Loucy (cell line): Measurements from ENCODE around the gene FBXO42.
"Not testable (repeated sequence)": the region's sequence is repeated elsewhere in the genome, so short reads cannot be mapped to it uniquely, and the experiment has no call there.

ENCODE experiments used
- H2AFZ ChIP-seq: fragments of 200-600 bp; sonication (generic); 2 replicates; pipeline ENCODE4 v1.6.0; 2016; ENCODE audit warnings: antibody characterized with exemption, mild to moderate bottlenecking, low read length, moderate library complexity
- H3F3A ChIP-seq: fragments of 200-600 bp; 2 replicates; pipeline ENCODE4 v1.6.0; 2016; ENCODE audit warnings: antibody characterized with exemption, low read depth, mild to moderate bottlenecking
- H3K27me3 ChIP-seq: fragments of 200-600 bp; sonication (generic); 2 replicates; pipeline ENCODE4 v1.6.1; 2014; ENCODE audit warnings: low read length, mild to moderate bottlenecking; ENCODE audit not compliant: insufficient read depth, poor library complexity, severe bottlenecking
- H3K36me3 ChIP-seq: fragments of 200-600 bp; sonication (generic); 2 replicates; pipeline ENCODE4 v1.6.1; 2016; ENCODE audit warnings: low read length; ENCODE audit not compliant: insufficient read depth
- H3K4me1 ChIP-seq: fragments of 200-600 bp; sonication (generic); 2 replicates; pipeline ENCODE4 v1.5.1; 2014; ENCODE audit warnings: low read length, mild to moderate bottlenecking; ENCODE audit not compliant: insufficient read depth, poor library complexity, severe bottlenecking
- H3K4me2 ChIP-seq: fragments of 200-600 bp; sonication (generic); 2 replicates; pipeline ENCODE4 v1.6.0; 2014; ENCODE audit warnings: antibody characterized with exemption, low read length, low read depth, mild to moderate bottlenecking; ENCODE audit not compliant: poor library complexity, severe bottlenecking
- H3K4me3 ChIP-seq: fragments of 200-600 bp; sonication (generic); 2 replicates; pipeline ENCODE4 v1.5.1; 2014; ENCODE audit warnings: low read length, mild to moderate bottlenecking, mixed read lengths; ENCODE audit not compliant: poor library complexity, severe bottlenecking
- H3K79me2 ChIP-seq: fragments of 200-600 bp; sonication (generic); 2 replicates; pipeline ENCODE4 v1.6.1; 2014; ENCODE audit warnings: low read length; ENCODE audit not compliant: insufficient read depth
- H3K9ac ChIP-seq: fragments of 200-600 bp; sonication (generic); 2 replicates; pipeline ENCODE4 v1.6.0; 2014; ENCODE audit warnings: mild to moderate bottlenecking, low read depth, low read length, moderate library complexity; ENCODE audit not compliant: poor library complexity, severe bottlenecking
- H3K9me2 ChIP-seq: fragments of 200-600 bp; sonication (generic); replicated peaks from 2 replicates; pipeline ENCODE4 v1.6.1; 2016; ENCODE audit warnings: low read depth, low read length, mixed read lengths
- H3K9me3 ChIP-seq: fragments of 200-600 bp; sonication (generic); 2 replicates; pipeline ENCODE4 v1.6.1; 2014; ENCODE audit warnings: mild to moderate bottlenecking, antibody characterized with exemption, low read length, low read depth; ENCODE audit not compliant: insufficient read depth
- H4K20me1 ChIP-seq: fragments of 200-600 bp; sonication (generic); 2 replicates; pipeline ENCODE4 v1.6.0; 2014; ENCODE audit warnings: antibody characterized with exemption, low read length, mild to moderate bottlenecking; ENCODE audit not compliant: insufficient read depth, poor library complexity, severe bottlenecking
- CTCF ChIP-seq: fragments of 200-600 bp; sonication (generic); conservative IDR thresholded peaks from 2 replicates; pipeline ENCODE4 v1.5.1; 2014; ENCODE audit warnings: mild to moderate bottlenecking, antibody characterized with exemption, low read length
- EZH2phosphoT487 ChIP-seq: fragments of 200-600 bp; IDR thresholded peaks from 2 replicates; pipeline ENCODE4 v1.6.1; 2018; ENCODE audit warnings: antibody characterized with exemption, mild to moderate bottlenecking, moderate library complexity, borderline replicate concordance

FBXO42 gene

GRCh38 chr1:16367258-16367967 lies 15.1 kb upstream of the FBXO42 start:
- Histone ChIP-seq H3K9me3 (no peaks in the 10 kb centered on the region), H3K9ac (peak overlapping the region; percentile 95), H3K79me2 (peaks cover 50% of the 10 kb centered on the region), H3F3A (no peaks in the 10 kb centered on the region), H3K4me2 (peak overlapping the region; percentile 85), H3K9me2 (no peaks in the 10 kb centered on the region), H3K4me1 (peaks cover 25% of the 10 kb centered on the region), H2AFZ (peak overlapping the region; percentile 79), H3K4me3 (peak overlapping the region; percentile 93), H3K36me3 (no peaks in the 10 kb centered on the region), H3K27me3 (no peaks in the 10 kb centered on the region), H4K20me1 (peaks cover 41% of the 10 kb centered on the region)
- TF ChIP-seq EZH2phosphoT487, result no peak
- no peak for TF ChIP-seq CTCF

GRCh38 chr1:16366722-16367257 lies 14.5 kb upstream of the FBXO42 start, which contains the start of gene SZRD1:
SZRD1 (plus strand) TSS chr1:16367242; CDS start chr1:16367258, 16 bp downstream.
- Histone ChIP-seq H3K4me3 (peak within 1 kb of the TSS; percentile 93), H4K20me1 (peaks cover 37% of the 10 kb centered on the region), H3K9ac (peak within 1 kb of the TSS; percentile 95), H3K9me3 (no peaks in the 10 kb centered on the region), H3K4me1 (peaks cover 25% of the 10 kb centered on the region), H2AFZ (peak within 1 kb of the TSS; percentile 95), H3K4me2 (peak within 1 kb of the TSS; percentile 85), H3K9me2 (no peaks in the 10 kb centered on the region), H3K79me2 (peaks cover 44% of the 10 kb centered on the region), H3F3A (no peaks in the 10 kb centered on the region), H3K36me3 (no peaks in the 10 kb centered on the region), H3K27me3 (no peaks in the 10 kb centered on the region)
- TF ChIP-seq EZH2phosphoT487 (no peak), CTCF (no peak)

- not testable (repeated sequence) for H3K27me3 ChIP-seq, H3F3A ChIP-seq, H3K9ac ChIP-seq, H3K36me3 ChIP-seq, H3K9me2 ChIP-seq, H3K4me3 ChIP-seq, H2AFZ ChIP-seq, H3K9me3 ChIP-seq, H3K4me2 ChIP-seq
- H3K4me1 ChIP-seq, result peaks cover 18% of the 10 kb centered on the region
- peaks cover 24% of the 10 kb centered on the region for H4K20me1 ChIP-seq
- H3K79me2 ChIP-seq, result peaks cover 27% of the 10 kb centered on the region
Measured at GRCh38 chr1:16365146-16365498, 12.8 kb upstream of the FBXO42 start.

GRCh38 chr1:16356867-16357266 lies 4.6 kb upstream of the FBXO42 start:
- no peaks in the 10 kb centered on the region for H3K9me2 ChIP-seq
- peaks cover 3% of the 10 kb centered on the region for H3K79me2 ChIP-seq
- H3F3A ChIP-seq, result no peaks in the 10 kb centered on the region
- no peak overlapping the region for H3K4me2 ChIP-seq
- H3K27me3 ChIP-seq, result no peaks in the 10 kb centered on the region
- TF ChIP-seq EZH2phosphoT487 (no peak), CTCF (no peak)
- H3K4me3 ChIP-seq, result no peak overlapping the region
- peaks cover under 1% of the 10 kb centered on the region for H4K20me1 ChIP-seq
- H3K9ac ChIP-seq, result no peak overlapping the region
- H2AFZ ChIP-seq, result no peak overlapping the region
- no peaks in the 10 kb centered on the region for H3K9me3 ChIP-seq
- peaks cover 9% of the 10 kb centered on the region for H3K4me1 ChIP-seq
- H3K36me3 ChIP-seq, result no peaks in the 10 kb centered on the region
